Activated CD4-positive, alpha-beta memory T cell treated with anti-CD3 and anti-CD28 coated beads for 36 hours (primary cell): ENCODE measurements around the gene NFS1. TPM values are rescaled to one million over a fixed set of nuclear protein-coding genes. Genes with fewer than 3 reads are reported as not detected.
"Not testable (repeated sequence)": the region's sequence is repeated elsewhere in the genome, so short reads cannot be mapped to it uniquely, and the experiment has no call there.

Experiments
- CTCF ChIA-PET: fragments of 350-600 bp; sonication (Branson Sonifier 250); formaldehyde crosslinking; loops from one replicate; lab custom pipeline; 2021; ENCODE audit warnings: antibody characterized with exemption, inconsistent platforms; lab: Charles Lee
- POLR2A ChIA-PET: fragments of 350-600 bp; sonication (Branson Sonifier 250); formaldehyde crosslinking; loops from one replicate; lab custom pipeline; 2021; ENCODE audit warnings: antibody characterized with exemption; lab: Charles Lee
- DNase-seq: peaks from one replicate; pipeline ENCODE4 v3.0.0-alpha.2; 2020
- H3K27ac Mint-ChIP-seq: one replicate; pipeline ENCODE4 v1.8.0; 2021; ENCODE audit warnings: mixed read lengths
- H3K27me3 Mint-ChIP-seq: one replicate; pipeline ENCODE4 v1.8.0; 2021; ENCODE audit warnings: mixed read lengths
- H3K36me3 Mint-ChIP-seq: one replicate; pipeline ENCODE4 v1.8.0; 2021; ENCODE audit warnings: mixed read lengths
- H3K4me1 Mint-ChIP-seq: one replicate; pipeline ENCODE4 v1.8.0; 2021; ENCODE audit warnings: low read depth, mixed read lengths
- H3K4me3 Mint-ChIP-seq: one replicate; pipeline ENCODE4 v1.8.0; 2021; ENCODE audit warnings: mild to moderate bottlenecking, mixed read lengths
- H3K9me3 Mint-ChIP-seq: one replicate; pipeline ENCODE4 v1.8.0; 2021; ENCODE audit warnings: mixed read lengths
- intact Hi-C: fragments of 100-400 bp; cut with micrococcal nuclease; formaldehyde crosslinking; loops from one replicate; pipeline ENCODE4 v1.15.1; 2023
- total RNA-seq, 2 experiments: library from RNA; stranded (reverse); gene quantifications; one replicate each; pipeline ENCODE4 v1.2.3, GENCODE V29; 2021

The NFS1 gene
- total RNA-seq: 10 to 100 TPM; 36.9 to 40.8 TPM

DNA sequence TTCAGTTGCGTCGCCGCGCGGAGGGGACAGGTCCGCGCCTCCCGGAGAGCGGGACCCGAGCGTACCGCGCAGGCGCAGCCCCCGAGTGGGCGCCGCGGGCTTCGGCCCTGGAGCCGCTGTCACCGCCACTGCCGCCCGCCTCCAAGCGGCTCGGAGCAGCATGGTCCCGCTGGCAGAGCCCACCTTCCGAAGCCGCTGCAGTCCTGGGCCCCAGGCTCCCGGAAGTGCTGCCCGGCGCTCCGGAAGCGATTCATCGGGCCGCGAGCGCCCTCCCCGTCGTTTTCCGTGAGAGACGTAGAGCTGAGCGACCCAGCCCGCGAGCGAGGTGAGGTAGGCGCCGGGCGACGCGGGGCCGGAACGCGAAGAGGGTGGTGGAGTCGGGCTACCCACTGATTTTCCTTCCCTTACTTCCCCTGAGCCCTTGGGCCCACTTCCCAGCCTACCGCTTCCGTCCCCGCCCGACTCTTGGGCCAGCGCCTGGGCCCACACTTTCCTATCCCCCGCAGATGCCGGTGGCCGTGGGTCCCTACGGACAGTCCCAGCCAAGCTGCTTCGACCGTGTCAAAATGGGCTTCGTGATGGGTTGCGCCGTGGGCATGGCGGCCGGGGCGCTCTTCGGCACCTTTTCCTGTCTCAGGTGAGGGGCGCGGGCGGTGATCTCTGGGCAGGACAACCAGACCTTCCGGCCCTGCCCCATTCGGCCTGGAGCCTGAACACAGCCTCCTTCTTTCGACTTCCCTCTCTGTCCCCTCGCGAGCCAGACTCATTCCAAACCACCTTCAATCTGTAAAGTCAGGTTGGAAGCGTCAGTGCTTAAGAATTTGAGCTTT lies at the start of gene NFS1, which contains the start of gene ROMO1:
Gene NFS1 (minus strand): TSS at position 226 of the 830 bp plus-strand sequence. CDS start 64 bp downstream, at position 162.
Gene ROMO1 (plus strand): TSS at position 279 of the 830 bp plus-strand sequence. CDS start 228 bp downstream, at position 507.
- intact Hi-C loops: loop anchor here (1.0 to 2.0 kb wide), 3 partner anchors 35 to 83 kb away; partner anchors contain the start of genes CPNE1 and RBM12
- Mint-ChIP-seq H3K36me3 (peaks cover 43% of the 10 kb centered on the region), H3K27me3 (no peaks in the 10 kb centered on the region), H3K4me1 (peaks cover 50% of the 10 kb centered on the region), H3K9me3 (no peaks in the 10 kb centered on the region), H3K27ac (peak within 1 kb of the TSS; percentile 91), H3K4me3 (peak within 1 kb of the TSS; percentile 88)
- peak; percentile 91 for DNase-seq
- ChIA-PET POLR2A (interaction anchor here (0.7 to 5.3 kb wide), 9 partner anchors 9 to 254 kb away, joined by 3 to 44 read pairs (median 7); partner anchors contain the start of genes PHF20 and RBM39), CTCF (interaction anchor here (0.6 to 2.1 kb wide), 7 partner anchors 12 to 248 kb away, joined by 3 to 8 read pairs (median 4); no protein-coding TSS in a partner anchor)

DNA sequence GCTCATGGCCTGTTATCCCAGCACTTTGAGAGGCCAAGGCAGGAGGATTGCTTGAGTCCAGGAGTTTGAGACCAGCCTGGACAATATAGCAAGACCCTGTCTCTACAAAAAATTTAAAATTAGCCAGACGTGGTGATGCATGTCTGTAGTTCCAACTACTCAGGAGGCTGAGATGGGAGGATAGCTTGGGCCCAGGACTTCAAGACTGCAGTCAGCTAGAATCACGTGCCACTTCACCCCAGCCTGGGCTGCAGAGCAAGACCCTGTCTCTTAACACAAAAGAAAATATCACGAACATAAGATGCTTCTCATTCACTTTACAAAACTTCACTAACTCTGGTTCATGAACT lies 45.3 kb upstream of the NFS1 start:
- intact Hi-C loops: loop anchor here (5.0 kb wide), 1 partner anchor 138 kb away; no protein-coding TSS in a partner anchor
- not testable (repeated sequence) for H3K27me3 Mint-ChIP-seq, H3K9me3 Mint-ChIP-seq, DNase-seq
- ChIA-PET POLR2A (interaction anchor here (1.3 to 3.7 kb wide), 4 partner anchors 26 to 290 kb away, joined by 8 to 154 read pairs (median 36); partner anchors contain the start of genes PHF20 and SCAND1), CTCF (interaction anchor here (0.7 to 3.5 kb wide), 4 partner anchors 24 to 1636 kb away, joined by 3 to 20 read pairs (median 13); partner anchors contain the start of gene PHF20)
- Mint-ChIP-seq H3K4me1 (peaks cover 24% of the 10 kb centered on the region), H3K27ac (peak overlapping the region; percentile 98), H3K4me3 (peak overlapping the region; percentile 96), H3K36me3 (peaks cover 25% of the 10 kb centered on the region)

DNA sequence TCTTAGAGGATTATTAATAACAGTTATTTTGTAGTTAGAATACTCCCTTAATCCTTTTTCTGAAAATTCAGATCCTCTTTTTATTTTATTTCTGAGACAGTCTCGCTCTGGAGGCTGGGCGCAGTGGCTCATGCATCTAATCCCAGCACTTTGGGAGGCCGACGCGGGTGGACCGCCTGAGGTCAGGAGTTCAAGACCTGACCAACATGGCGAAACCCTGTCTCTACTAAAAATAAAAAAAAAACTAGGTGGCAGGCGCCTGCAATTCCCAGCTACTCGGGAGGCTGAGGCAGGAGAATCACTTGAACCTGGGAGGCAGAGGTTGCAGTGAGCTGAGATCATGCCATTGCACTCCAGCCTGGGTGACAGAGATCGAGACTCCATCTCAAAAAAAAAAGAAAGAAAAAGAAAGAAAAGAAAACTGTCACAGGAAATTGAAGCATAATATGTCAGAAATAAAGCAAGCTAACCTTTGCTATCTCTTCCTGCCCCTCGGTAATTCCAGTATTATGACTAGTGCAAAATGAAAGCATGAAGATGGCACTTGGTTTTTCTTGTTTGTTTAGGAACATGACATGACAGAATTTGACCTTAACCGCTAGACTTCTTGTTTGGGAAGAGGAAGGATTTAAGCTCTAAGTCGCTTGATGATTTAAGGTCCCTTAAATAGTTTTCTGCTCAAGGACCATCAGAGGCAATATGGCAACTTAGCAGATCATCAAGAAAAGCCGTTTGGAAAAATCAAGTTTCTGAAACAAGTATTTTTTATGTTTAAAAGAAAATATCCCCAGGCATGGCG lies 44.7 kb upstream of the NFS1 start:
- H3K4me1 Mint-ChIP-seq: peaks cover 27% of the 10 kb centered on the region
- no peaks in the 10 kb centered on the region for H3K9me3 Mint-ChIP-seq
- peak overlapping the region; percentile 96 for H3K4me3 Mint-ChIP-seq
- ChIA-PET CTCF (interaction anchor here (0.6 to 3.5 kb wide), 7 partner anchors 24 to 1635 kb away, joined by 3 to 23 read pairs (median 7); partner anchors contain the start of genes PHF20, SCAND1 and SPAG4), POLR2A (interaction anchor here (0.8 to 3.7 kb wide), 10 partner anchors 17 to 331 kb away, joined by 3 to 154 read pairs (median 8); partner anchors contain the start of genes CPNE1, PHF20, RBM12 and SCAND1)
- DNase-seq: peak; percentile 45
- intact Hi-C loops: loop anchor here (2.0 to 5.0 kb wide), 2 partner anchors 33 to 138 kb away; no protein-coding TSS in a partner anchor
- H3K27ac Mint-ChIP-seq: peak overlapping the region; percentile 98
- peaks cover 2% of the 10 kb centered on the region for H3K27me3 Mint-ChIP-seq
- H3K36me3 Mint-ChIP-seq: peaks cover 28% of the 10 kb centered on the region

DNA sequence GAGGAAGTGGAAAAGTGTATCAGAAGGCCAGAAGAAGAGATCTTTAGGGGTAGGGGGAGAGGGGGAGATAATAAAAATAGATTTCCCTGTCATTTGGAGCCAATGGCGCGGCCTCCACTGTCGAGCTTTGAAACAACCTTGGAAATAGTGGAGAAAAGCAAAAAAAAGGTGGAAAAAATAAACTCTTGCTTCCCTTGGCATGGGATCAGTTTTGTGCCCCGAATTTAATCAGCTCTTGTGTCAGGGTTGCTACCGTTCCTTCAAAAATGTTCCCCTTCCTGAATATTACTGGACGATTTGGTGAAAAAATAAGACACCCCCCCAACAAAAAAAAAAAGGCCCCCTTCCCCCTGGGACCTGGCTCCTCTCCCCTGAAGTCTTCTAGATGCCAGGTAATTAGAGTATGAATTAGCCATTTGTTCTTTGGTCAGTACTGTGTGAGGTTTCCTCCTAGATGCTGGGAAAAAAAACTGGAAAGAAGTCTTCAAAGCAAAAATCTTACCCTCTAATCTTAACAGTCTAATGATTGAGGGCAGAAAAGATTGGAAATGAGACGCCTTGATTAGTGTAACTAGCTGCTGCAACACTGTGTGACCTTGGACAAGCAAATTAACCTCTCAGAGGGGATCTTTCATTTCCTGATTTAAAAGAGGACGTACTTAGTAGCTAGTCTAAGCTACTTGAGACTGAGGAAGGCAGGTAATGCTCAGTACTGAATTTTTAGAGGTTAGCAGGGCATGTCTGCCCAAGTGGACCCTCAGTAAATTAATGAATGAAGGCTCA lies 43.8 kb upstream of the NFS1 start:
- ChIA-PET CTCF (interaction anchor here (0.7 to 3.5 kb wide), 12 partner anchors 25 to 295 kb away, joined by 3 to 23 read pairs (median 4); partner anchors contain the start of genes PHF20, SCAND1 and SPAG4), POLR2A (interaction anchor here (0.8 to 3.7 kb wide), 24 partner anchors 12 to 1065 kb away, joined by 3 to 154 read pairs (median 8); partner anchors contain the start of genes CEP250, CPNE1, NFS1 and PHF20)
- Mint-ChIP-seq H3K27ac (peak overlapping the region; percentile 98), H3K4me1 (peaks cover 37% of the 10 kb centered on the region), H3K9me3 (no peaks in the 10 kb centered on the region), H3K36me3 (peaks cover 38% of the 10 kb centered on the region), H3K4me3 (peak overlapping the region; percentile 96), H3K27me3 (peaks cover 2% of the 10 kb centered on the region)
- DNase-seq: no peak
- intact Hi-C loops: loop anchor here (1.0 to 5.0 kb wide), 7 partner anchors 28 to 288 kb away; partner anchors contain the start of genes CEP250 and SCAND1

DNA sequence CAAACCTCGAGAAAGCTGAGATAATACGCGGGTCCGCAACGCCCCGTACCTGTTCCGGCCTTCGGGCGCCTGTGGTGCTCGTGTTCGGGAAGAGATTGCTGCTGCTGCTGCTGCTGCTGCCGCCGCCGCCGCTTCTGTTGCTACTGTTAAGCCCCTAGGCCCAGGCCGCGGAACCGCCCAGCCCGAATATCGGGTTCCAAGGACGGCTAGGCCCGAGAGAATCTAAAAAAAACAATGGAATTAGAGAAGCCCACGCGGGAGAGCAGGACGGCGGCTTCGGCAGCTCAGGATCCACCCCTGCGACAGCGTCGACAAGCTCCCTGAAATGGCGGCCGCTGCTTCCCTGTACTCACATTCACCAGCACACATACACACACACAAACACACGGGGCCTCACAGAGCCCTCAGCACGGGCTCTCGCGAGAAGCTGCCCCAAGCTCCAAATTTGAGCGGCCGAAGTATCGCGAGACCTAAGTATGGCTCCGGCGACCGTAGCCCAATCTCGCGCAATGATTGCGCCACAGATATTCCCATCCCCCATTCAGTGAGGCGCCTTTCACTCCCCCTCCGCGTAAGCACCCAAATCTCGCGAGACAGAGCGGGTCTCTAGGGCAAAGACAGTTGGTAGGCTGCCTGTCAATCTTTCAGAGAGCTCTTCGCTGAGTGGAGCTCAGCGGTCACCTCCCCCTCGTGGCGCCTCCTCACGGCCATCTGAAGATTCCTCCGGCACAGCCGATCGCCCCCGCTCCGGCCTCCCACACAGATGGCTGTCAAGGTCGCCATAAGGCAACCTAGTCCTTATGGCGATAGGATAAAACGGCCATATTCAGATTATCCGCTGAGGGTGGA lies 43.0 kb upstream of the NFS1 start, which contains the start of gene RBM39:
Gene RBM39 (minus strand): TSS at position 369 of the 849 bp plus-strand sequence. CDS start 1,386 bp downstream, outside the sequence.
- ChIA-PET CTCF (interaction anchor here (0.6 to 3.5 kb wide), 12 partner anchors 13 to 295 kb away, joined by 3 to 23 read pairs (median 4); partner anchors contain the start of genes PHF20 and SCAND1), POLR2A (interaction anchor here (0.5 to 3.7 kb wide), 28 partner anchors 9 to 1353 kb away, joined by 3 to 154 read pairs (median 8); partner anchors contain the start of genes CEP250, CPNE1, NFS1 and PHF20)
- Mint-ChIP-seq H3K36me3 (peaks cover 41% of the 10 kb centered on the region), H3K27ac (peak within 1 kb of the TSS; percentile 98), H3K27me3 (peaks cover 2% of the 10 kb centered on the region), H3K4me1 (peaks cover 38% of the 10 kb centered on the region), H3K4me3 (peak within 1 kb of the TSS; percentile 96), H3K9me3 (no peaks in the 10 kb centered on the region)
- peak; percentile 100 for DNase-seq
- intact Hi-C loops: loop anchor here (1.0 to 5.0 kb wide), 8 partner anchors 29 to 287 kb away; partner anchors contain the start of genes CEP250, NFS1, ROMO1 and SCAND1

DNA sequence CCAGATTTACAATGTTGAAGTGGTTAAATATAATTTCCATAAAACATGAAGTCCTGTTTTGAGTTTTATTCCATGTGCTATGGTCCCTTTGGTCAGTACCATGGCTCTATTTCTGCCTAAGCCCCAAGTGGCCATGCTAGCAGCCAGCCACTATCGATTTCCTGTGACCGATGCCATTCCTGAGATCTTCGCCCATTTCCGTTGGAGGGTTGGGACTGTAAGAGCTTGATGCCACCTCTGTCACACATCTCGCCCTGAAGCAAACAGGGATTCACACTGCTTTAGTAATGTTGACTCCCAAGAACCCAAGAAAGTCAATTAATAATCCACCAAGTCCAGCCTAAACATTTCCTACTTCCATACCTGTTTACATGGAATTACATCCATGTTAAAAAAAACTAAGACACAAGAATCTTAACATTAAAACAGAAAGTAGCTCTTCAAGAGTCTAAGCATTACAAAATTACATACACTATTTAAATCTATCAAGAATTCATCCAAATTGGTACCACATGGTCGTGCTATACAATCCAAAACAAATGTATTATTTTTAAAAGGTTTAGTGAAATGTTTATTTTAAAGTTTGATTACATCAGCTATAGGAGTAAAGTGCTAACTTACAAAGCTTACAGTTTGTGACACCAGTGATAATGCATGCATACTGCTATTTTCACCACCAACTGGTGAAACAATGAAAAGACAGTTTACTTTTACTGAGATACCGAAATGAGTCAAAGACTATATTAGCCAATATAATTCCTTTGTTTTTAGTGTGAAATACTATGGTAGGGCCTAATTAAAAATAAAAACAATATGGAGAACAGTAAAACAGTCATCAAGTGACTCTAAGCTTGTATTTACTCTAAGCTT lies 40.4 kb upstream of the NFS1 start:
- peaks cover 51% of the 10 kb centered on the region for H3K4me1 Mint-ChIP-seq
- no peak for DNase-seq
- peaks cover 2% of the 10 kb centered on the region for H3K27me3 Mint-ChIP-seq
- CTCF ChIA-PET: interaction anchor here (0.6 to 1.2 kb wide), 8 partner anchors 9 to 215 kb away, joined by 3 to 6 read pairs (median 4); partner anchors contain the start of gene SCAND1
- POLR2A ChIA-PET: interaction anchor here (0.5 to 6.6 kb wide), 16 partner anchors 9 to 253 kb away, joined by 3 to 44 read pairs (median 4); partner anchors contain the start of genes CPNE1, NFS1, PHF20 and RBM12
- H3K4me3 Mint-ChIP-seq: peak overlapping the region; percentile 96
- peaks cover 51% of the 10 kb centered on the region for H3K36me3 Mint-ChIP-seq
- intact Hi-C loops: loop anchor here (5.0 kb wide), 1 partner anchor 143 kb away; no protein-coding TSS in a partner anchor
- H3K27ac Mint-ChIP-seq: peak overlapping the region; percentile 78
- H3K9me3 Mint-ChIP-seq: no peaks in the 10 kb centered on the region

DNA sequence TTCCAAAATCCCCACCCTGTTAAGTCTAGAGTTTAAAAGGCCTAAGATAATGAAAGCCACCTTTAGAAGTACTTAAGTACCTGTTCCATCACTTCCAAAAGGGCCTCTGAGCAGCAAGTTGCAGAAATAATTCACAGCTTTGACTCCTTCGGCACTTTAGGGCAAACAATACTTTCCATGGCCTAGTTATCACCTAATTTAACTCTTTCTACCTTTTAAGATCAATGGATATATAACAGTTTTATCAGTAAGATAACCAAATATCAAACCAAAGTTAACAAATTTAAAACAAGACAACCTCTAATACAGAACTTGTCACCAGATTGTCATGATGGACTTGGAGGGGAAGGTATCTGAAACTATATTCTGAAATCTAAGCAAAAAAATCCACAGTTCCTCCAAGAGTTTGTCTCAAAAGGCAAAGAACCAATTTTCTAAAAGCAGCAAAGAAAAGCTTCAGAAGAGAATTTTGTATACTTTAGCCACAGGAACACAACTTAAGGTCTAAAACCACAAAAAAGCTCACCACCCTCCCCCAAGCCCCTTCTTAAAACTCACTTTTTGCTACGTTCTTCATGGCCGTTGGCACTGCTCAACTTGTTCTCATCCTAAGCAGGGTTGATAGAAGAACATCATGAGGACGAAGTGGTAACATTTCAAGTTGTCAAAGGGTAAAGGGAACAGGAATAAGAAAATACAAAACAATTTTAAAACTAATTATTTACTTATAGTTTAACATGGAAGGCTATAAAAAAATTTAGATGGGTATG lies 39.4 kb upstream of the NFS1 start:
- peaks cover 60% of the 10 kb centered on the region for H3K36me3 Mint-ChIP-seq
- ChIA-PET CTCF (interaction anchor here (1.2 kb wide), 3 partner anchors 19 to 216 kb away, joined by 3 to 4 read pairs (median 4); partner anchors contain the start of gene SCAND1), POLR2A (interaction anchor here (0.6 to 6.6 kb wide), 7 partner anchors 8 to 78 kb away, joined by 3 to 44 read pairs (median 4); partner anchors contain the start of genes NFS1 and ROMO1)
- intact Hi-C loops: no loop called here
- DNase-seq: no peak
- H3K4me1 Mint-ChIP-seq: peaks cover 53% of the 10 kb centered on the region
- H3K4me3 Mint-ChIP-seq: peak overlapping the region; percentile 48
- no peaks in the 10 kb centered on the region for H3K9me3 Mint-ChIP-seq
- peaks cover 2% of the 10 kb centered on the region for H3K27me3 Mint-ChIP-seq
- peak overlapping the region; percentile 69 for H3K27ac Mint-ChIP-seq

DNA sequence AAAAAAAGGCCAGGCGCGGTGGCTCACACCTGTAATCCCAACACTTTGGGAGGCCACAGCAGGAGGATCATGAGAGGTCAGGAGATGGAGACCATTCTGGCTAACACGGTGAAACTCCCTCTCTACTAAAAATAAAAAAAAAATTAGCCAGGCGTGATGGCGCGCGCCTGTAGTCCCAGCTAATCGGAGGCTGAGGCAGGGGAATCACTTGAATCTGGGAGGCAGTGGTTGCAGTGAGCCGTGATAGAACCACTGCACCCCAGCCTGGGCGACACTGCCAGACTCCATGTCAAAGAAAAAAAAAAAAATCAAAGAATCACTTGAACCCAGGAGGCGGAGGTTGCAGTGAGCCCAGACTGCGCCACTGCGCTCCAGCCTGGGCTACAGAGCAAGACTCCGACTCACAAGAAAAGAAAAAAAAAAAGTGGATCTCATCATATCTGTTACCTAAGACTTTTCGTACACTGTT lies 38.7 kb upstream of the NFS1 start:
- H3K9me3 Mint-ChIP-seq: no peaks in the 10 kb centered on the region
- intact Hi-C loops: no loop called here
- peaks cover 2% of the 10 kb centered on the region for H3K27me3 Mint-ChIP-seq
- H3K4me1 Mint-ChIP-seq: peaks cover 49% of the 10 kb centered on the region
- no peak for DNase-seq
- POLR2A ChIA-PET: interaction anchor here (0.6 to 6.6 kb wide), 3 partner anchors 9 to 138 kb away, joined by 3 to 44 read pairs (median 3); partner anchors contain the start of genes NFS1 and ROMO1
- H3K4me3 Mint-ChIP-seq: peak overlapping the region; percentile 48
- CTCF ChIA-PET: no interaction called here
- peak overlapping the region; percentile 69 for H3K27ac Mint-ChIP-seq
- H3K36me3 Mint-ChIP-seq: peaks cover 66% of the 10 kb centered on the region
